Fibroblast of gingiva (primary cell): ENCODE data around the gene UST.
"Not testable (repeated sequence)": the region's sequence is repeated elsewhere in the genome, so short reads cannot be mapped to it uniquely, and the experiment has no call there.

Source experiments
- DNase-seq: peaks from one replicate; pipeline ENCODE4 v3.0.0-alpha.2; 2011; ENCODE audit warnings: low read depth

Gene UST

GRCh38 chr6:149039025-149039424, 292.2 kb downstream of the UST start:
- not testable (repeated sequence) for DNase-seq

DNA sequence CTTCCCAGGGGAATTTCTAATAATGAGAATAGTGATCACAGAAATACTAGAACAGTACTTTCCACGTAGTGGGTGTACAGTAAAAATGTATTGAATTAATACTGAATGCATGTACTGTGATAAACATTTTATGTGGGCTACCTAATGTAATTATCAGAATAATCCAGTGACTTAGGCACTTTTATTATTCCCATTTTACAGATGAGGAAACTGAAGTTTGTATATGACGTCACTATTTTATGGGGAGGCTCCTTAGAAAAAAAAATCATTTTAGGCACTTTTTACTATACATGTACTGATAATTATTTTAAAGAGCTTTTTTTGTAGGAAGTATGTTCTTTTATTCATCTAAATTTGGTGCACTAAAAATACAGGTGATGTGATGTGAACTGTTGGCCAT, 295.1 kb downstream of the UST start:
- DNase-seq: no peak

- peak; percentile 14 for DNase-seq
Observed at GRCh38 chr6:149043476-149044130, 296.8 kb downstream of the UST start.

GRCh38 chr6:149044528-149044927, 297.7 kb downstream of the UST start:
- DNase-seq: peak; percentile 95

DNA sequence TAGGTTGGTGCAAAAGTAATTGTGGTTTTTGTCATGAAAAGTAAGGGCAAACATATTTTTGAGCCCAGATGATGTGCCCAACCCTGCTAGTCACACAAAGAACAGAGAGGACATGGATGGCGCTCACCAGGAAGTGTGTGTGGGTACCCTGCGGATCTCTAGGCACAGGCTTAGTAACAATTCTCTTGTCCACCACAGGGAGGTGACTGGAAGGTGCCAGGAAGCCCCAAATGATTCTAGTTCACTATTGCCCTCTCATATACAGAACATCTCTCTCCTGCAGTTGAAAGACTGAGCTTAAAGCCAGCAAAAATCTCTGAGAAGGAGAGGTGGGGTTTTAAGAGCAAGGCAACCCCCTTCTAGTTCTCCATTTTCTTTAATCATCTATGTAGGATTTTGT, 298.6 kb downstream of the UST start:
- no peak for DNase-seq

- DNase-seq: no peak
Observed at GRCh38 chr6:149046164-149046821, 299.5 kb downstream of the UST start.

GRCh38 chr6:149046822-149047246, 300.0 kb downstream of the UST start:
- DNase-seq: peak; percentile 78

DNA sequence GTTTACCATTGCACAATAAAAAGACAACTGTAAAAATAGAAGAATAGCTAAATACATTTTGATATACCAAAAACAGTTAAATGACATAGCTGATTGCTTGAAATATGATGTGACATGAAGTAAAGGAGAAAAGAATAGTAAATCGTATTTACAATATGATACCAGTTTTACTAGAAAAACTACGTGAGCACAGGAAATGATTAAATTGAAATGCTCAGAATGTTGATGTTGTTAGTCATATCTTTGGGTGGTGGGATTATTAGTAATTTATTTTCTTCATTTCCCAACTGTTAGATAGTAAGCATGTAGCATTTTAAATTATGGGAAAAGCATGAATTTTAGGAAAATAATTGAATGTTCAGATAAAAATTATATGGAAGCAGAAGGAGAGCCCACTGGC, 302.4 kb downstream of the UST start:
- no peak for DNase-seq

GRCh38 chr6:149050160-149050559, 303.3 kb downstream of the UST start:
- DNase-seq: no peak

DNA sequence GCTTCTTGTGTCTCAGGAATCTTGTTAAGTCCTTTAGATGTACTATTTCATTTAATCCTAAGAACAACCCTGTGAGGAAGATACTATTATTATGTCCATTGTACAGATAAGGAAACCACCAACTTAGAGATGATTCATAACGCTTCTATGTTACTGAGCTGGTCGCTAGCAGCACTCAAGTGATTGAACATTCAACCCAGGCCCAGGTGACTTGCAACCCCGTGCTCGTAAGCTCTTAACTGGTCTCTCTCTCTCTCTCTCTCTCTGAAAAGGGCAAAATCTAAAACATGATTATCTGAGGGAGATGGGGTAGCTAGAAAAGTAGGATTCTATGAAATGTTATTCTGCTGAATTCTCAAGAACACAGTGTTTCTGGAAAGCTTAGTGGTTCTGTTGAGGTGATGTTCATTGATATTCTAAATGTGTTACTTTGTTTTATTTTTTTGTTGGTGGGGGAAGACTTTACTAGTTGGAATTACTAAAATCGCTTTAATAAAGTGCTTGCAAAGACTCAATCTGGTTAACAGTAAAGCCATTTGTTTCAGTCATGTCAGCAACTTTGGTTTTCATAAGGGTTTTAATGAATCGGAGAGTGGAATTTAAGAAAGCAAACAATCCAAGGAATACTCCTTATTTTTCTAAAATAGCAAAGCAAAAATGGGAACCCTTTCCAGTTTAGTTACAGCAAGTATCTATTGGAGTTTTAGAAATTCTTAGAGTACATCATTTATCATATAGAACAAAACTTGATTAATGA, 305.7 kb downstream of the UST start:
- no peak for DNase-seq

GRCh38 chr6:149053848-149054558, 307.2 kb downstream of the UST start:
- DNase-seq: no peak

DNA sequence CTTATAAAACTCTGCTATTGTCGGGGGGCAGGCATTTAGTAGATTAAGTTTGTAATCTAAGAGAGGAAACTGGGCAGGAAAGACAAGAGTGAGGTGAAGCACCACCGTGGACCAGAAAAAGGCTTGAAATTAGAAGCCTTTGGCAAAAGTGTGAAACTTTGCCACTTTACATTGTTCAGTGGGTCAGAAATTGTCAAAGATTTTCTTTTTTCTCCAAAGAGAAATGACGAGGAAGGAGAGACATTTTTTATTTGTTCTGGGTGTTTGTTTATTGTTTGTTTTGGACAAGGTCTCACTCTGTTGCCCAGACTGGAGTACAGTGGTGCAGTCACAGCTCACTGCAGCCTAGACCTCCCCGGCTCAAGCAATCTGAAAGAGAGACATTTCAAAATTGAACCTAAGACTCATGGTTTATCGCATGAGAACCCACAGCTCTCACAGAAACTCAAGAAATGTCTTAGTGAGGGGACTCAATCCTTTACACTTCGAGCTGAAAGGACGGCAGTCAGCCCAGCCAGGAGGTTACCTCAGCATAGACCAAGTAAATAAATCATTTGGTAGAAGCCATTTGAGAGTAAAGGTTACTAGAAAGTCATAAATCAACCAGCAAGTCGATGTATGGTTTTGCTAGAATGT, 307.8 kb downstream of the UST start:
- no peak for DNase-seq

DNA sequence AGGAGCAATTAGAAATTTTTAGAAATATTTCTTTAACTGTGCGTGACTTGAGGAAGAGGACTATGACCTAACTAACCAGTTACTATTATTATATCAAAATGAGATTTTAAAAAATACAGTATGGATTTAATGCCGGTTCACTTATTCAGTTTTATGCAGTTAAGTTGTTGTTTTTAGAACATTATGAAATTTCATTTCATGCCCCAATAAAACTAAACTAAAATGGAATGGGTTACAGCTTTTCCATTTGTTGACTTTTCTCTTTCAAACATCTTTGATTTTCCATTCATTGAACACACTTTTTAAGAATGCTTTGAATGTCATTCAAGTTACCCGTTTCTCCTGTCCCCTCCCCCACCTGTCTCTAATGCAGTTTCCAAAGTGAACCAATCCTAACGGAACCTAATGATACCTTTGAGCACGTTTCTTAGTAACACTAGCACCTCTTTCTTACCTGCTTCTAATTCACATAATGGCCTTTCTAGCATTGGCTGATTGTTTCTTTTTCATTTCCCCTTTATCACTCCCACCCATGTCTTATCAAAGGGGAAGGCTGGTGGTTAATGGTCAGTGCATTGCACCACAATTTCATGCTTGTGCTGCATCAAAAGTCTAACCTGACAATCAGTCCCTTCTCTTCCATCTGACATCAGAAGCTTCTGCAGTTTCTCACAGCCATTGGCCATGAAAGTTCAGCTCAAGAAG, 308.5 kb downstream of the UST start:
- DNase-seq: no peak

GRCh38 chr6:149056777-149057463, 310.1 kb downstream of the UST start:
- DNase-seq: no peak

DNA sequence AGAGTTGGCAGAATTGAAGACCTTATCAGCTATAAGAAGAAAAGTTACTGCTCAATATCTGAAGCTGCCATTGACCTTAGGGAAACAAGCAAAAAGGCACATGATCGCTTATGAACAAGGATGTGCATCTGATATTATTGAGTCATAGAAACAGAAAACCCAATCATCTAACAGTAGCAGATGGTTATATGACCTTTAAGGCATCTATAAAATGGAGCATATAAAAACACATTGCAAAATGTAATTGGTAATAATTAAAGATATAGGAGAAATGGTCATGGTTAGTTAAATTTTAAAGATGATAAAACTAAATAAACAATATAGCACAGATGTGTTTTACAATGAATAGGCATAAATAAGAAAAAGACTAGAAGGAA, 310.6 kb downstream of the UST start:
- DNase-seq: no peak

DNA sequence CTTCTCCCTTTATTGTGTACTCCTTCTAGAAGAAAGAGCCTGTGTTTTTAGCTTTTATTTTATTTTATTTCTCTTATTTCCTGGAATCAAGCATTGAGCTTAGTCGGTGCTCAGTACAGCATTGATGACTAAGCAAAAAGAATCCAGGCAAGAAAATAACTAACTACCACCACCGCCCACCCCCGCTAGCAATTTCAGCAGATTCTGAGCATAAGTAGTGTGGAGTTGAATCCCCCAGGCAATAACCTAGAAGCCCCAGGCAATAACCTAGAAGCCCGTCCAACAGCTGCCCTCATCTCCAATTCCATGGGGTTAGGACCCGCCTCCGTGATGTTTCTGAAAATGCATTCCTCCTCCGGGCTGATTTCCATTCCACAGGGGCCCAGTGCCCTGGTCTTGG, 312.7 kb downstream of the UST start:
- DNase-seq: no peak

- DNase-seq: no peak
Observed at GRCh38 chr6:149060300-149060984, 313.6 kb downstream of the UST start.

DNA sequence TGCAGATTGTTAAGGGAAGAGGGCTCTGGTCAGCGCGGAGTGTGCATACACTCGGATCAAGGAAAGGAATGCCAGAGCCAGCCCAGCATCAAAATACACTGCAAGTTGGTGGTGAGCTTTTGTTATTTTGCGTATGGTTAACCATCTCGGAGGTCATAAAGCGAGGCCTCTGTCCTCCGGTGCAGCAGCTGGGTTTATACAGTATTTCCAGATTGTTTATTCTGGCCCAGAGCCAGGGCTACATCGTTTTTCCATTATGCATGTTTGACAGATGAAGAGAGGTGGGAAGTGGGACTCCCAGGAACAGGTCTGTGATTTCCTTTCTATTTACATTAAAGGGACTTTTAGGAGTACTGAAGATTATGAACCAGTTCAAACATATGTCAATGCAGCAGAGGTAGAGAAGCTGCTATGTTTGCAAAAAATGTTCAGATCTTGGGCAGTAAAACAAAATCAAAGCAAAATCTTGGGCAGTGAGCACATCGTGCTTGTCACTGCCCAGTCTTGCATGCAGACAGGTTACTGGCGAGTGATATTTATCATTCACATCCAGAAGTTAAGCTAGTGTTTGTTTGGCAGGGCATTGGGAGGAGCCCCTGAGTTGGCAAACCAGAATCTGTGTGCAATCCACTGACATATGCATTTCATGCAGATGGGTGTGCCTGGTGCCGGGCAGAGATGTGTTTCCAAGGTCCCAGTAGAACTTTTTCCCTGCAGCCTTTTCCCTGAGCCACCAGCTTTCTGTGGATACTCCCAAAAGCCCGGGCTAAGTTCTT, 314.3 kb downstream of the UST start:
- DNase-seq: no peak

- DNase-seq: no peak
Observed at GRCh38 chr6:149061930-149062329, 315.1 kb downstream of the UST start.
